Measurements from ENCODE around the gene FRMPD1.
A peak's percentile ranks its signal among the peaks of the same experiment; 100 is the strongest.
"Not testable (repeated sequence)": the region's sequence is repeated elsewhere in the genome, so short reads cannot be mapped to it uniquely, and the experiment has no call there.

Gene FRMPD1

GRCh38 chr9:37740128-37740527 is 89.4 kb downstream of the FRMPD1 start:
- DNase-seq, result no peak

GRCh38 chr9:37740631-37741328 is 90.0 kb downstream of the FRMPD1 start:
- DNase-seq, result no peak

GRCh38 chr9:37745970-37746369 is 95.2 kb downstream of the FRMPD1 start:
- no peak for DNase-seq

GRCh38 chr9:37746448-37747270 is 95.9 kb downstream of the FRMPD1 start:
- DNase-seq, result no peak

- DNase-seq, result peak; percentile 14 to 67
Observed at GRCh38 chr9:37747271-37747753, 96.6 kb downstream of the FRMPD1 start.

GRCh38 chr9:37749129-37749528 is 98.4 kb downstream of the FRMPD1 start:
- DNase-seq, result no peak

GRCh38 chr9:37751186-37751585 is 100.4 kb downstream of the FRMPD1 start:
- no peak for DNase-seq

- DNase-seq, result not testable (repeated sequence)
Observed at GRCh38 chr9:37751704-37752103, 101.0 kb downstream of the FRMPD1 start.

- DNase-seq, result not testable (repeated sequence)
Observed at GRCh38 chr9:37752112-37752511, 101.4 kb downstream of the FRMPD1 start.

- DNase-seq, result no peak
Observed at GRCh38 chr9:37752642-37753488, 102.1 kb downstream of the FRMPD1 start.

GRCh38 chr9:37753489-37754190 is 102.9 kb downstream of the FRMPD1 start, which contains the start of gene TRMT10B:
Gene TRMT10B, plus strand, starts transcription at chr9:37753805. Its CDS starts 8,127 bp downstream, at chr9:37761932.
- peak in 1 of 2 experiments; percentile 67 for DNase-seq

GRCh38 chr9:37758747-37759146 is 108.0 kb downstream of the FRMPD1 start:
- DNase-seq, result no peak

- no peak for DNase-seq
Observed at GRCh38 chr9:37760416-37761161, 109.8 kb downstream of the FRMPD1 start.

GRCh38 chr9:37761511-37761910 is 110.8 kb downstream of the FRMPD1 start:
- no peak for DNase-seq

- DNase-seq, result not testable (repeated sequence)
Observed at GRCh38 chr9:37765263-37765662, 114.5 kb downstream of the FRMPD1 start.

GRCh38 chr9:37769306-37769705 is 118.6 kb downstream of the FRMPD1 start:
- no peak for DNase-seq

- no peak for DNase-seq
Observed at GRCh38 chr9:37769995-37770394, 119.2 kb downstream of the FRMPD1 start.

- DNase-seq, result no peak
Observed at GRCh38 chr9:37775216-37775919, 124.6 kb downstream of the FRMPD1 start.

- no peak for DNase-seq
Observed at GRCh38 chr9:37776328-37776727, 125.6 kb downstream of the FRMPD1 start.

GRCh38 chr9:37778534-37778933 is 127.8 kb downstream of the FRMPD1 start:
- DNase-seq, result no peak

GRCh38 chr9:37784291-37784615 is 133.5 kb downstream of the FRMPD1 start:
- no peak for DNase-seq
